ENCODE measurements around the gene MOB2.

Gene MOB2

GRCh38 chr11:1455763-1456060 lies 30.9 kb downstream of the MOB2 start:
- TF ChIP-seq FOXP2 (optimal IDR thresholded peaks at IDR 0.05; ENCODE audit: borderline replicate concordance, extremely low read depth, extremely low read length, insufficient read depth) = no peak
- TF ChIP-seq TAF1 (IDR thresholded peaks at IDR 0.05; ENCODE audit: borderline replicate concordance, insufficient read depth, low read length) = no peak
- TF ChIP-seq REST (IDR thresholded peaks at IDR 0.05; ENCODE audit: insufficient read depth in 1 of 2, low read depth in 2 of 2, low read length in 2 of 2) = no peak
- no peak for TF ChIP-seq POLR2AphosphoS5 (IDR thresholded peaks at IDR 0.05; ENCODE audit: low read depth, low read length)
- TF ChIP-seq SIN3A (IDR thresholded peaks at IDR 0.05; ENCODE audit: borderline replicate concordance, insufficient read depth, low read length) = no peak

GRCh38 chr11:1455032-1455762 lies 31.4 kb downstream of the MOB2 start:
- no peak for TF ChIP-seq POLR2AphosphoS5 (IDR thresholded peaks at IDR 0.05; ENCODE audit: low read depth, low read length)
- TF ChIP-seq SIN3A (IDR thresholded peaks at IDR 0.05; ENCODE audit: borderline replicate concordance, insufficient read depth, low read length) = no peak
- no peak for TF ChIP-seq TAF1 (IDR thresholded peaks at IDR 0.05; ENCODE audit: borderline replicate concordance, insufficient read depth, low read length)
- no peak for TF ChIP-seq REST (IDR thresholded peaks at IDR 0.05; ENCODE audit: insufficient read depth in 1 of 2, low read depth in 2 of 2, low read length in 2 of 2)
- TF ChIP-seq FOXP2 (optimal IDR thresholded peaks at IDR 0.05; ENCODE audit: borderline replicate concordance, extremely low read depth, extremely low read length, insufficient read depth) = no peak

- TF ChIP-seq SIN3A (IDR thresholded peaks at IDR 0.05; ENCODE audit: borderline replicate concordance, insufficient read depth, low read length) = no peak
- no peak for TF ChIP-seq FOXP2 (optimal IDR thresholded peaks at IDR 0.05; ENCODE audit: borderline replicate concordance, extremely low read depth, extremely low read length, insufficient read depth)
- no peak for TF ChIP-seq REST (IDR thresholded peaks at IDR 0.05; ENCODE audit: insufficient read depth in 1 of 2, low read depth in 2 of 2, low read length in 2 of 2)
- no peak for TF ChIP-seq TAF1 (IDR thresholded peaks at IDR 0.05; ENCODE audit: borderline replicate concordance, insufficient read depth, low read length)
- no peak for TF ChIP-seq POLR2AphosphoS5 (IDR thresholded peaks at IDR 0.05; ENCODE audit: low read depth, low read length)
Measured at GRCh38 chr11:1454576-1454975, 32.0 kb downstream of the MOB2 start.

- no peak for TF ChIP-seq POLR2AphosphoS5 (IDR thresholded peaks at IDR 0.05; ENCODE audit: low read depth, low read length)
- no peak for TF ChIP-seq SIN3A (IDR thresholded peaks at IDR 0.05; ENCODE audit: borderline replicate concordance, insufficient read depth, low read length)
- TF ChIP-seq TAF1 (IDR thresholded peaks at IDR 0.05; ENCODE audit: borderline replicate concordance, insufficient read depth, low read length) = no peak
Measured at GRCh38 chr11:1453611-1454034, 33.0 kb downstream of the MOB2 start.

GRCh38 chr11:1452744-1453143 lies 33.8 kb downstream of the MOB2 start:
- TF ChIP-seq POLR2AphosphoS5 (IDR thresholded peaks at IDR 0.05; ENCODE audit: low read depth, low read length) (no peak), TAF1 (IDR thresholded peaks at IDR 0.05; ENCODE audit: borderline replicate concordance, insufficient read depth, low read length) (no peak), REST (IDR thresholded peaks at IDR 0.05; ENCODE audit: insufficient read depth in 1 of 2, low read depth in 2 of 2, low read length in 2 of 2) (no peak), FOXP2 (optimal IDR thresholded peaks at IDR 0.05; ENCODE audit: borderline replicate concordance, extremely low read depth, extremely low read length, insufficient read depth) (no peak), SIN3A (IDR thresholded peaks at IDR 0.05; ENCODE audit: borderline replicate concordance, insufficient read depth, low read length) (no peak)

Data from PFSK-1 (cell line).